Tibial nerve (tissue), 4 donors: ENCODE results near the gene GRIK3. TPM values are rescaled to one million over a fixed set of nuclear protein-coding genes. Genes with fewer than 3 reads are reported as not detected.

Source experiments
- DNase-seq, 2 donors: peaks; one replicate each; pipeline ENCODE4 v3.0.0-alpha.2; 2019; ENCODE audit warnings: low spot score in 2 of 2
- H3K27ac ChIP-seq, 4 donors: fragments of 200-600 bp; sonication (generic) in 3 of 4; one replicate each; pipeline ENCODE4 v1.5.1; 2017 to 2019; ENCODE audit warnings: mild to moderate bottlenecking in 1 of 4
- H3K27me3 ChIP-seq, 2 donors: fragments of 200-600 bp; sonication (generic) in 1 of 2; one replicate each; pipeline versions ENCODE4 v1.5.1 to v1.6.0; 2017 to 2019
- H3K36me3 ChIP-seq, 3 donors: fragments of 200-600 bp; sonication (generic); one replicate each; pipeline ENCODE4 v1.5.1; 2018 to 2019
- H3K4me1 ChIP-seq, 4 donors: fragments of 200-600 bp; sonication (generic) in 3 of 4; one replicate each; pipeline ENCODE4 v1.5.1; 2017 to 2019
- H3K4me3 ChIP-seq, 4 donors: fragments of 200-600 bp; sonication (generic) in 3 of 4; one replicate each; pipeline ENCODE4 v1.5.1; 2017 to 2019; ENCODE audit warnings: mild to moderate bottlenecking in 1 of 4, moderate library complexity in 1 of 4
- H3K9me3 ChIP-seq, 4 donors: fragments of 200-600 bp; sonication (generic) in 3 of 4; one replicate each; pipeline ENCODE4 v1.5.1; 2017 to 2019
- CTCF ChIP-seq, 5 experiments: fragments of 200-600 bp in 3 of 5; fragments of 450-650 bp in 2 of 5; sonication (generic) in 3 of 5; IDR thresholded peaks; one replicate each; pipeline ENCODE4 v1.5.1; 2016 to 2019; ENCODE audit warnings: antibody characterized with exemption in 5 of 5, mild to moderate bottlenecking in 3 of 5, moderate library complexity in 2 of 5
- EP300 ChIP-seq, 2 donors: sonication (generic); formaldehyde crosslinking; IDR thresholded peaks; one replicate each; pipeline ENCODE4 v1.6.1; 2017; ENCODE audit warnings: antibody characterized with exemption in 2 of 2, mild to moderate bottlenecking in 1 of 2
- POLR2A ChIP-seq, 2 donors: fragments of 450-650 bp; IDR thresholded peaks; one replicate each; pipeline ENCODE4 v1.6.1; 2017; ENCODE audit warnings: antibody characterized with exemption in 2 of 2, mild to moderate bottlenecking in 2 of 2, moderate library complexity in 2 of 2
- WGBS, 2 donors: methylation state at CpG; one replicate each; pipeline ENCODE4 v1.1.5; 2018; 5-methylcytosine and 5-hydroxymethylcytosine counted together
- total RNA-seq, 4 donors: library from RNA; depleted of rRNA; stranded (reverse); fragments of >200 nt; gene quantifications; one replicate each; pipeline ENCODE4 v1.1.0, GENCODE V29; 2016

The GRIK3 gene
- total RNA-seq, 4 donors from 2014 or later, result 12.8 to 26.2 (median 21.7) TPM

- Histone ChIP-seq H3K4me3 (no peak overlapping the region), H3K27ac (peak overlapping the region in 1 of 4 donors; percentile 50), H3K9me3 (no peaks in the 10 kb centered on the region), H3K36me3 (no peaks in the 10 kb centered on the region), H3K4me1 (peaks cover 0 to 86% (median 25%) of the 10 kb centered on the region in 4 donors), H3K27me3 (no peaks in the 10 kb centered on the region)
- 63 to 75% methylated on average over 2 of the region's 2 CpGs for WGBS, 2 donors
- DNase-seq, result no peak
- no peak for TF ChIP-seq POLR2A (IDR thresholded peaks at IDR 0.05)
- no peak for TF ChIP-seq CTCF (IDR thresholded peaks at IDR 0.05)
- TF ChIP-seq EP300 (IDR thresholded peaks at IDR 0.05), result no peak
Measured at GRCh38 chr1:36987276-36987675, 47.0 kb downstream of the GRIK3 start.

GRCh38 chr1:36986241-36986985, 47.9 kb downstream of the GRIK3 start:
- no peak overlapping the region for H3K4me3 ChIP-seq
- no peak for TF ChIP-seq POLR2A (IDR thresholded peaks at IDR 0.05)
- H3K9me3 ChIP-seq, result no peaks in the 10 kb centered on the region
- H3K36me3 ChIP-seq, result no peaks in the 10 kb centered on the region
- H3K27ac ChIP-seq, result no peak overlapping the region
- no peak for DNase-seq
- peaks cover 0 to 88% (median 25%) of the 10 kb centered on the region in 4 donors for H3K4me1 ChIP-seq
- WGBS, 2 donors, result 86 to 88% methylated on average over 6 of the region's 6 CpGs
- H3K27me3 ChIP-seq, result no peaks in the 10 kb centered on the region

GRCh38 chr1:36984675-36985074, 49.6 kb downstream of the GRIK3 start:
- Histone ChIP-seq H3K27ac (no peak overlapping the region), H3K4me3 (no peak overlapping the region), H3K36me3 (no peaks in the 10 kb centered on the region), H3K27me3 (no peaks in the 10 kb centered on the region), H3K9me3 (no peaks in the 10 kb centered on the region), H3K4me1 (peaks cover 0 to 73% (median 19%) of the 10 kb centered on the region in 4 donors)
- TF ChIP-seq EP300 (IDR thresholded peaks at IDR 0.05) (no peak), CTCF (IDR thresholded peaks at IDR 0.05) (no peak), POLR2A (IDR thresholded peaks at IDR 0.05) (no peak)
- DNase-seq, result no peak
- 49 to 50% methylated on average over 8 to 9 of the region's 9 CpGs for WGBS, 2 donors

GRCh38 chr1:36984026-36984425, 50.3 kb downstream of the GRIK3 start:
- TF ChIP-seq EP300 (IDR thresholded peaks at IDR 0.05) (no peak), CTCF (IDR thresholded peaks at IDR 0.05) (no peak), POLR2A (IDR thresholded peaks at IDR 0.05) (no peak)
- H3K4me3 ChIP-seq, result no peak overlapping the region
- H3K36me3 ChIP-seq, result no peaks in the 10 kb centered on the region
- no peak for DNase-seq
- peaks cover 0 to 67% (median 13%) of the 10 kb centered on the region in 4 donors for H3K4me1 ChIP-seq
- H3K27ac ChIP-seq, result no peak overlapping the region
- no peaks in the 10 kb centered on the region for H3K27me3 ChIP-seq
- WGBS, 2 donors, result 60 to 73% methylated on average over 6 of the region's 6 CpGs
- H3K9me3 ChIP-seq, result no peaks in the 10 kb centered on the region

- WGBS, 2 donors, result 6 to 9% methylated on average over 10 to 13 of the region's 13 CpGs
- H3K27me3 ChIP-seq, result no peaks in the 10 kb centered on the region
- H3K4me1 ChIP-seq, result peaks cover 0 to 54% (median 5%) of the 10 kb centered on the region in 4 donors
- TF ChIP-seq EP300 (IDR thresholded peaks at IDR 0.05), result no peak
- no peak for TF ChIP-seq POLR2A (IDR thresholded peaks at IDR 0.05)
- no peak for TF ChIP-seq CTCF (IDR thresholded peaks at IDR 0.05)
- DNase-seq, result no peak
- H3K9me3 ChIP-seq, result peaks cover 0 to 8% (median 0%) of the 10 kb centered on the region in 4 donors
- H3K36me3 ChIP-seq, result no peaks in the 10 kb centered on the region
- no peak overlapping the region for H3K27ac ChIP-seq
- no peak overlapping the region for H3K4me3 ChIP-seq
Measured at GRCh38 chr1:36982709-36983108, 51.6 kb downstream of the GRIK3 start.
